ENCODE measurements around the gene MAP2.

- TF ChIP-seq POLR2AphosphoS5 (IDR thresholded peaks at IDR 0.05; ENCODE audit: low read depth, low read length) (no peak), POU2F2 (IDR thresholded peaks at IDR 0.05; ENCODE audit: low read depth, low read length) (no peak), POLR2A (IDR thresholded peaks at IDR 0.05; ENCODE audit: low read depth, low read length) (no peak), TAF1 (IDR thresholded peaks at IDR 0.05; ENCODE audit: low read depth, low read length) (no peak), SPI1 (IDR thresholded peaks at IDR 0.05; ENCODE audit: low read depth, low read length) (no peak)
Observed at GRCh38 chr2:209637293-209637692, 213.4 kb downstream of the MAP2 start.

All from GM12891 (cell line).